Fibroblast of lung (primary cell): Measurements from ENCODE around the gene OLFM3.

Experiments
- CTCF ChIP-seq, 2 donors: IDR thresholded peaks in 1 of 2; conservative IDR thresholded peaks in 1 of 2; 1 replicate in 1 of 2; 2 replicates in 1 of 2; pipeline ENCODE4 v1.5.1; 2011 to 2012; ENCODE audit warnings: low read length in 2 of 2, control low read depth in 1 of 2, inconsistent platforms in 1 of 2, low read depth in 1 of 2, mild to moderate bottlenecking in 1 of 2
- EZH2 ChIP-seq: IDR thresholded peaks from 2 replicates; pipeline ENCODE4 v1.5.1; 2012; ENCODE audit warnings: low read length, control low read depth, mild to moderate bottlenecking; ENCODE audit errors: missing control alignments

GRCh38 chr1:101756411-101756810 lies 240.3 kb downstream of the OLFM3 start:
- TF ChIP-seq CTCF (conservative IDR thresholded peaks at IDR 0.05 in 1 of 2, IDR thresholded peaks at IDR 0.05 in 1 of 2; ENCODE audit: low read depth in 1 of 2, low read length in 2 of 2) = no peak
- no peak for TF ChIP-seq EZH2
